ENCODE data around the gene UGT1A6.

GRCh38 chr2:233672886-233673285 is 19.8 kb upstream of the UGT1A6 start:
- no peak for TF ChIP-seq CTCF (IDR thresholded peaks at IDR 0.05; ENCODE audit: extremely low read depth in 1 of 2, insufficient read depth in 1 of 2, low read depth in 1 of 2, low read length in 2 of 2)
- TF ChIP-seq POLR2A (IDR thresholded peaks at IDR 0.05; ENCODE audit: low read depth, low read length): no peak
- TF ChIP-seq EZH2 (IDR thresholded peaks at IDR 0.05; ENCODE audit: borderline replicate concordance, low read depth, low read length, severe bottlenecking): no peak
- TF ChIP-seq MAX (IDR thresholded peaks at IDR 0.05; ENCODE audit: insufficient read depth, insufficient read length): no peak
- TF ChIP-seq POLR2AphosphoS5 (IDR thresholded peaks at IDR 0.05; ENCODE audit: insufficient read depth, low read depth, low read length): no peak
